Endothelial cell of umbilical vein (primary cell): Measurements from ENCODE around the gene INTS14. TPM values are rescaled to one million over a fixed set of nuclear protein-coding genes. Genes with fewer than 3 reads are reported as not detected.
"Not testable (repeated sequence)": the region's sequence is repeated elsewhere in the genome, so short reads cannot be mapped to it uniquely, and the experiment has no call there.

Source experiments
- BruUV-seq: library from RNA; stranded (reverse); fragments of 400-500 nt; replicated peaks from 2 replicates; lab custom pipeline; 2021; lab: Mats Ljungman, UMichigan
- CTCF ChIA-PET: fragments of 300-600, 350-600 bp; sonication (Branson Sonifier 250); formaldehyde crosslinking; loops from one replicate; lab custom pipeline; 2021; ENCODE audit warnings: antibody characterized with exemption, inconsistent platforms; lab: Charles Lee
- POLR2A ChIA-PET: fragments of 300-600, 350-600 bp; sonication (Branson Sonifier 250); formaldehyde crosslinking; loops from one replicate; lab custom pipeline; 2021; ENCODE audit warnings: antibody characterized with exemption, inconsistent platforms; lab: Charles Lee
- DNase-seq: peaks from one replicate; pipeline ENCODE4 v3.0.0-alpha.2; 2011; ENCODE audit warnings: low read depth, low spot score
- FAIRE-seq: peaks from 2 replicates; lab custom pipeline; 2011; peaks lifted over from hg19 to GRCh38; lab: Jason Lieb, UNC
- H2AFZ ChIP-seq: 2 replicates; pipeline ENCODE4 v1.6.0; 2012; ENCODE audit warnings: low read depth, low read length, control low read depth, inconsistent platforms
- H3K27ac ChIP-seq: 2 replicates; pipeline ENCODE4 v1.5.1; 2011; ENCODE audit warnings: low read depth, mild to moderate bottlenecking, control low read depth, low read length, moderate library complexity; ENCODE audit not compliant: insufficient read depth
- H3K27me3 ChIP-seq, 2 experiments: 2 replicates each; pipeline versions ENCODE4 v1.6.0 to v1.6.1; 2011; ENCODE audit warnings: low read length in 2 of 2, mixed read lengths in 1 of 2; ENCODE audit not compliant: control insufficient read depth in 2 of 2, insufficient read depth in 2 of 2
- H3K36me3 ChIP-seq, 2 experiments: 2 replicates in 1 of 2; 3 replicates in 1 of 2; pipeline ENCODE4 v1.5.1; 2011; ENCODE audit warnings: low read length in 2 of 2, mild to moderate bottlenecking in 1 of 2, moderate library complexity in 1 of 2; ENCODE audit not compliant: control insufficient read depth in 2 of 2, insufficient read depth in 2 of 2; ENCODE audit errors: extremely low read depth in 1 of 2
- H3K4me1 ChIP-seq: 3 replicates; pipeline ENCODE4 v1.5.1; 2011; ENCODE audit warnings: mild to moderate bottlenecking, low read length; ENCODE audit not compliant: control insufficient read depth, insufficient read depth; ENCODE audit errors: extremely low read depth
- H3K4me2 ChIP-seq: 2 replicates; pipeline ENCODE4 v1.6.1; 2011; ENCODE audit warnings: low read length, control low read depth, mixed read lengths; ENCODE audit not compliant: insufficient read depth
- H3K4me3 ChIP-seq, 3 experiments: fragments of 200-600 bp in 1 of 3; sonication (generic), shearing (Covaris generic) in 1 of 3; replicated peaks in 1 of 3; 2 replicates each; pipeline ENCODE4 v1.5.1; 2011 to 2016; ENCODE audit warnings: control low read depth in 3 of 3, low read length in 3 of 3, mild to moderate bottlenecking in 2 of 3, inconsistent platforms in 1 of 3, low read depth in 1 of 3, moderate library complexity in 1 of 3; ENCODE audit not compliant: insufficient read depth in 1 of 3
- H3K79me2 ChIP-seq: 2 replicates; pipeline ENCODE4 v1.6.0; 2012; ENCODE audit warnings: low read length, inconsistent platforms; ENCODE audit not compliant: control insufficient read depth, insufficient read depth
- H3K9ac ChIP-seq: replicated peaks from 2 replicates; pipeline ENCODE3; 2011; ENCODE audit warnings: low read length, control low read depth; ENCODE audit not compliant: insufficient read depth; ENCODE audit errors: extremely low read depth
- H3K9me1 ChIP-seq: replicated peaks from 3 replicates; pipeline ENCODE4 v1.6.0; 2011; ENCODE audit warnings: mild to moderate bottlenecking, low read length; ENCODE audit not compliant: control insufficient read depth, insufficient read depth; ENCODE audit errors: extremely low read depth
- H3K9me3 ChIP-seq: replicated peaks from 2 replicates; pipeline ENCODE4 v1.5.1; 2012; ENCODE audit warnings: low read length, inconsistent platforms; ENCODE audit not compliant: control insufficient read depth, insufficient read depth
- H4K20me1 ChIP-seq: replicated peaks from 2 replicates; pipeline ENCODE3; 2011; ENCODE audit warnings: mild to moderate bottlenecking, low read length; ENCODE audit not compliant: control insufficient read depth, insufficient read depth; ENCODE audit errors: extremely low read depth
- EZH2 ChIP-seq: IDR thresholded peaks from 2 replicates; pipeline ENCODE4 v1.6.1; 2012; ENCODE audit warnings: borderline replicate concordance, low read depth, mild to moderate bottlenecking, moderate library complexity, low read length, inconsistent platforms; ENCODE audit not compliant: severe bottlenecking
- FOS ChIP-seq: IDR thresholded peaks from 2 replicates; pipeline ENCODE4 v1.6.1; 2011; ENCODE audit warnings: mild to moderate bottlenecking, low read length, moderate library complexity, borderline replicate concordance; ENCODE audit not compliant: insufficient read depth
- GATA2 ChIP-seq: IDR thresholded peaks from 2 replicates; pipeline ENCODE4 v1.7.0; 2011; ENCODE audit warnings: low read depth, mild to moderate bottlenecking, moderate library complexity, mixed read lengths, low read length; ENCODE audit not compliant: insufficient read length, insufficient read depth
- dilution Hi-C: fragments of 300-500 bp; cut with MboI; formaldehyde crosslinking; loops from one replicate; pipeline ENCODE4 v1.15.0; 2019; ENCODE audit warnings: low sequenced_read_pairs; ENCODE audit not compliant: extremely low pct_ligation_motif_present
- intact Hi-C: fragments of 100-400 bp; cut with micrococcal nuclease; formaldehyde crosslinking; loops from one replicate; pipeline ENCODE4 v1.10.0; 2022
- polyA plus RNA-seq, 4 experiments: library from polyadenylated mRNA; depleted of rRNA in 3 of 4; stranded (reverse) in 3 of 4; unstranded in 1 of 4; fragments of >200 nt; gene quantifications; 2 replicates each; pipeline versions ENCODE4 v1.2.1 to v1.2.3, GENCODE V29; 2011 to 2012; ENCODE audit warnings: missing spikeins in 1 of 4
- total RNA-seq: library from RNA; stranded (reverse); gene quantifications from 2 replicates; pipeline ENCODE4 v1.2.3, GENCODE V29; 2021

INTS14 gene
- total and polyA plus RNA-seq, 2 donors (not counting 3 experiments of a cell fraction or from before 2014, with no cell fraction given) = 41.7 to 52.6 TPM

GRCh38 chr15:65553691-65554090 is 57.2 kb downstream of the INTS14 start:
- DNase-seq = no peak
- H2AFZ ChIP-seq = no peak overlapping the region
- dilution Hi-C loops = no loop called here
- no peaks in the 10 kb centered on the region for H3K9me3 ChIP-seq
- peaks cover 33% of the 10 kb centered on the region for H3K79me2 ChIP-seq
- H3K4me3 ChIP-seq = no peak overlapping the region
- no peak overlapping the region for H3K27ac ChIP-seq
- intact Hi-C loops = no loop called here
- POLR2A ChIA-PET = no interaction called here
- peaks cover 4% of the 10 kb centered on the region for H3K9me1 ChIP-seq
- no peak overlapping the region for H3K9ac ChIP-seq
- TF ChIP-seq EZH2 (no peak), GATA2 (no peak), FOS (no peak)
- FAIRE-seq = no peak
- H3K4me1 ChIP-seq = peaks cover 2% of the 10 kb centered on the region
- CTCF ChIA-PET = no interaction called here
- H3K36me3 ChIP-seq = peaks cover 12 to 14% of the 10 kb centered on the region in 2 experiments
- no peak overlapping the region for H3K4me2 ChIP-seq
- no peaks in the 10 kb centered on the region for H4K20me1 ChIP-seq
- H3K27me3 ChIP-seq = no peaks in the 10 kb centered on the region
- no TSS peak for BruUV-seq

GRCh38 chr15:65552851-65553250 is 58.1 kb downstream of the INTS14 start:
- POLR2A ChIA-PET = not testable (repeated sequence)

More at GRCh38 chr15:65552851-65553250, 58.1 kb downstream of the INTS14 start:
- H3K4me1 ChIP-seq, H3K4me2 ChIP-seq, dilution Hi-C loops, H3K9me3 ChIP-seq, H3K27me3 ChIP-seq, H3K9ac ChIP-seq, H3K9me1 ChIP-seq, DNase-seq, H2AFZ ChIP-seq, CTCF ChIA-PET, H3K4me3 ChIP-seq, BruUV-seq, FAIRE-seq, intact Hi-C loops, H3K27ac ChIP-seq, H4K20me1 ChIP-seq: not testable (repeated sequence)
- Histone ChIP-seq H3K79me2 (peaks cover 41% of the 10 kb centered on the region), H3K36me3 (peaks cover 7 to 12% of the 10 kb centered on the region in 2 experiments)
